ENCODE data around the gene CACNA1B.

CACNA1B gene

DNA sequence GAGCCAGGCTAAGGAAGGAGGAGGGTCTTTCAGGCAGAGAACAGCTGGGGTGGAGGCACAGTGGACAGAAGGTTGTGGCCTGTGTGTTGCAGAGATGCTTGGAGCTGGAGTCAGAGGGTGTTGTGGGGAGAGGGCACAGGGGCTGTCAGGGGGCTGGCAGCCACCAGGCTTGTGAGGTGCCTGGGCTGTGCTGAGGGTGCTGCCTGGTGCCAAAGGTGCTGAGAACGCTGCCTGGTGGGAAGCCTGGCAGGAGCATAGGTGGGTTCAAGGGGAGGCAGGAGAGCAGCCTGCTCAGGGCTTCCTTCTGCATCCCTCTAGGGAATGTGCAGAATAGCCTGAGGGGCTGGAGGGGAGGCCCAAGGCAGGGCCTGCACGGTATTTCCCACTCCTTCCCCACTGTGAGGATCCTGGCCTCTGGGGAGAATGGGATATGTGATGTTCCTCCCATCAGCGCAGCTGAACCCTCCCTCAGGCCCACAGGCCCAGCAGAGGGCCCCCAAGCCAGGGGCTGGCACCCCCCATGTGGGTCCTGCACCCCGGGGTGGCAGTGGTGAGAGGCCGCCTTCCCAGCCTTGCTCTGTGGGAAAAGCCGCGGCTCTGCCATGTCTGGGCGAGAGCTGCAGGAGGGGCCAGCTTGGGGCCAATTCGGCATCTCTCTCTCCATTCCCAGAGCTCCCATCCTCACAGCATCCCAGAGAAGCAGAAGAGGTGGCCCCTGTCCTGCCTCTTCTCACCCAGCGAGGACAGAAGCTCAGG lies 76.3 kb downstream of the CACNA1B start:
- TF ChIP-seq ZFX (IDR thresholded peaks at IDR 0.05; ENCODE audit: borderline replicate concordance), result no peak
- TF ChIP-seq, protein P1, sequence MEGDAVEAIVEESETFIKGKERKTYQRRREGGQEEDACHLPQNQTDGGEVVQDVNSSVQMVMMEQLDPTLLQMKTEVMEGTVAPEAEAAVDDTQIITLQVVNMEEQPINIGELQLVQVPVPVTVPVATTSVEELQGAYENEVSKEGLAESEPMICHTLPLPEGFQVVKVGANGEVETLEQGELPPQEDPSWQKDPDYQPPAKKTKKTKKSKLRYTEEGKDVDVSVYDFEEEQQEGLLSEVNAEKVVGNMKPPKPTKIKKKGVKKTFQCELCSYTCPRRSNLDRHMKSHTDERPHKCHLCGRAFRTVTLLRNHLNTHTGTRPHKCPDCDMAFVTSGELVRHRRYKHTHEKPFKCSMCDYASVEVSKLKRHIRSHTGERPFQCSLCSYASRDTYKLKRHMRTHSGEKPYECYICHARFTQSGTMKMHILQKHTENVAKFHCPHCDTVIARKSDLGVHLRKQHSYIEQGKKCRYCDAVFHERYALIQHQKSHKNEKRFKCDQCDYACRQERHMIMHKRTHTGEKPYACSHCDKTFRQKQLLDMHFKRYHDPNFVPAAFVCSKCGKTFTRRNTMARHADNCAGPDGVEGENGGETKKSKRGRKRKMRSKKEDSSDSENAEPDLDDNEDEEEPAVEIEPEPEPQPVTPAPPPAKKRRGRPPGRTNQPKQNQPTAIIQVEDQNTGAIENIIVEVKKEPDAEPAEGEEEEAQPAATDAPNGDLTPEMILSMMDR (IDR thresholded peaks at IDR 0.05), result no peak
- no peak overlapping the region for H3K27ac ChIP-seq

DNA sequence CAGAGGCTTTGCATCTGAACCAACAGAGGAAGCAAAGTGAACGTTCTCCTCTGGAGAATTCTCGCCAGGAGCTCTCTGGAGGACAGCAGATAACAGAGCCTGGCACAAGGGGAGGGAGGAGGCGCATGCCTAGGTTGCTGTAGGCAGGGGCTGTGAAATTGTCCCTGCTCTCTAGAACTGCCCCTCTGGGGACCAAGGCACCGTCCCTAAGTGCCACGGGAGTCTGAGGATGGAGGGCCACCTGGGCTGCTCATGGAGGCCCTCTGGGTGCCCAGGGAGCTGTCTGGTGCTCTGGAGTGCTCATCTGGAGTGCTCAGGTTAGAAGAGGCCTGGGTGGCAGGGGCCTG lies 77.6 kb downstream of the CACNA1B start:
- no peak for TF ChIP-seq ZFX (IDR thresholded peaks at IDR 0.05; ENCODE audit: borderline replicate concordance)
- no peak overlapping the region for H3K27ac ChIP-seq

DNA sequence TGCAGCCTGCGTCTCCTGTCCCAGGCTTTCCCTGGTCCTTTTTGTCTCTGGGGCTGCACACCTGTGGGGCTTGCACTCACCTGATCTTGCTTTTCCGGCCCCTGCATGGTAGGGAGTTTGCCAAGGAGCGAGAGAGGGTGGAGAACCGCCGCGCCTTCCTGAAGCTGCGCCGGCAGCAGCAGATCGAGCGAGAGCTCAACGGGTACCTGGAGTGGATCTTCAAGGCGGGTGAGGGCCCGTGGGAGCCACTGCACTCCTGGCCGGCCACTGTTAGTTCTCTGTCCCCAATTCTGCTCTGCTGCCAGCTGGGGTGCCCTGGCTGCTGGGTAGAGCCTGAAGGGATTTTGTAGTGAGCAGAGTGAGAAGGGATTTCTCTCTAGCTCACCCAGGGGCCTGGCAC lies 78.0 kb downstream of the CACNA1B start:
- TF ChIP-seq ZFX (IDR thresholded peaks at IDR 0.05; ENCODE audit: borderline replicate concordance), result no peak
- TF ChIP-seq, protein P1 (IDR thresholded peaks at IDR 0.05), result no peak
- H3K27ac ChIP-seq, result no peak overlapping the region

DNA sequence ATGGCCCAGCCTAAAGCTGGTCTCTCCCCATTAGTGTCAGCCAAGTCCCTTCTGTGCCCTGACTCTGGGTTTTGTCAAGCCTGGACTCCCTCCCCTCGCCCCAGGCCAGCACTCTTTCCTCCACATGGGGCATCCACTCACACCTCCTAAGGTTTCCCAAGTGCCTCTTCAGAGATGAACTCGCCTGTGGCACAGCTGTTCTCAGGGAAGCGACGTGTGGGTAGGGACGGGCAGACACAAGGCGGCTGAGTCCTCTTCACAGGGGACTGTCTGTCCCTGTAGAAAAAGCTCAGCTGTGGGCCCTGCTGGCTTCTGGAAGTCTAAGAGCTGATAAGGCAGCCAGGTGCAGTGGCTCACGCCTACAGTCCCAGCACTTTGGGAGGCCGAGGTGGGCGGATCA lies 78.5 kb downstream of the CACNA1B start:
- no peak for TF ChIP-seq ZFX (IDR thresholded peaks at IDR 0.05; ENCODE audit: borderline replicate concordance)
- TF ChIP-seq, protein P1 (IDR thresholded peaks at IDR 0.05), result no peak
- H3K27ac ChIP-seq, result no peak overlapping the region

DNA sequence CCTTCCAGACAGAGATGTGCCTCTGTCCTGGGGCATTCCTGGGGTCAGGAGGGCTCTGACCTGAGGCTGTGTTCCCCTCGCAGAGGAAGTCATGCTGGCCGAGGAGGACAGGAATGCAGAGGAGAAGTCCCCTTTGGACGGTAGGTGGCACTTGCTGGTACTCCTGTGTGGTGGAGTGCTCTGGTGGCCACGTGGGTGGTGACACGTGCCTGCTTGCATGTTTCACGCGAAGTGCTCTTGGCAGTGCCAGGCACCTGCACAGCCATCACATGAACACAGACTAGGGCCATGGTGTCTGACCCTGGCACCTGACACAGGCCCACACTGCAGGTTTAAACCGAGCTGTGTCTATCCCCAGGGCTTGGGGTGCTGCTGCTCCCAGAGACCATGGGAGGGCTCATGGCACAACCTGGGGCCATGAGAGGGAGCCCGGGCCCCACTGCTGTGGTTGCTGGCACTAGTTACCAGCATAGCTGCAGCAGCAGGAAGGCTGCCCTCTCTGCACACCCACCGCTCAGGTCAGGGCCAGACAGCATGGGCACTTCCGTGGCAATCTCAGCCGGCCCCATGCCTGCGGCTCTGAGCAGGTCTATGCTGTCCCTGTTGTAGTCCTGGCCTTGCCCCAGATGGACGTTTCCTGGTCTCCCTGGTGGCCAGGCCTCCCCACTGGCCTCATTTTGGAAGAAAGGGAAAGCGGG lies 79.3 kb downstream of the CACNA1B start:
- no peak overlapping the region for H3K27ac ChIP-seq
- no peak for TF ChIP-seq ZFX (IDR thresholded peaks at IDR 0.05; ENCODE audit: borderline replicate concordance)
- TF ChIP-seq, protein P1 (IDR thresholded peaks at IDR 0.05), result no peak

DNA sequence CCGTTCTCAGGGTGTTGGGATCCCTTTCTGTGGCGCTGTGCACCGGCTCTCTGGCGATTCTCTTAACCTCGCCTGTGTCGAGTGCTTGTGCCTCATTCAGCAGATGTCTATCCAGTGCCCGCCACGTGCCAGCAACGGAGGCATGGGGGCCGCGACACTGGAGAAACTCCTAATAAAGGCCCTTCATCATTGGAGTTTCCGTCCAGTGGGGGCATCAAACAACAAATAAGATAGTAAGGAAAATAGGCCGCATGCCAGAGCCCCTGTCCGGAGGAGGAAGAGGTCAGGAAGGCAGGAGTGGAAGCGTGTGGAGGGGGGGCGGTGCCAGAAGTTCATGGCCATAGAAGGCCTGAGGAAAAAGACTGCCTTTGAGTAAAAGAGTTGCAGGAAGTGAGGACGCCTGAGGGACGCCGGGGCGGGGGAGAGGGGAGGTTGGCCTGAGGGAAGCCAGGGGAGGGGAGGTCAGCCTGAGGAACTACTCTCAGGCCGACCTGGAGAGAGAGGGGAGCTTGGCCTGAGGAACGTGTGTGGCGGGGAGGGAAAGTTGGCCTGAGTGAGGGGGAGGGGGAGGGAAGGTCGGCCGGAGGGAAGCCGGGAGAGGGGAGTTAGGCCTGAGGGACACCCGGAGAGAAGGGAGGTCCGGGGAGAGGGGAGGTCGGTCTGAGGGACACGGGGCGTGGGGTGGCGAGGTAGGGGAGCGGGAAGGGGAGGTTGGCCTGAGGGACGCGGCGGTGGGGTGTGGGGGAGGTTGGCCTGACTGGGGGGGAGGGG lies 82.2 kb downstream of the CACNA1B start:
- no peak overlapping the region for H3K27ac ChIP-seq
- TF ChIP-seq, protein P1 (IDR thresholded peaks at IDR 0.05), result no peak
- no peak for TF ChIP-seq ZFX (IDR thresholded peaks at IDR 0.05; ENCODE audit: borderline replicate concordance)

DNA sequence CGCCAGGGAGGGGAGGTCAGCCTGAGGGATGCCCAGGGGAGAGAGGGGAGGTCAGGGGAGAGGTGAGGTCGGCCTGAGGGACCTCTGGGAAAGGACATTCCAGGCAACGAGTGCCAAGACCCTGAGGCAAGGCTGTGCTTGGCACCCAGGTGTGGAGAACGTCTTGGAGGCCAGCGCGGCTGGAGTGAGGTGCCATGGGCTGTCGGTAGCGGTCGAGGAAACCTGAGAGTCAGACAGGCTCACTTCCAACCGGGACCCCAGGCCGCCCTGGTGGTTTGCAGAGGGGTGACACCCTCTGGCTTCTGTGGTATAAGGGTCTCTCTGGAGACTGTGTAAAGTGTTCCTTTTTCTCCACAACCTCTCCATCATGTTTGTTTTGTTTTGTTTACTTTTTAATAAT lies 82.9 kb downstream of the CACNA1B start:
- no peak for TF ChIP-seq ZFX (IDR thresholded peaks at IDR 0.05; ENCODE audit: borderline replicate concordance)
- TF ChIP-seq, protein P1 (IDR thresholded peaks at IDR 0.05), result no peak
- H3K27ac ChIP-seq, result no peak overlapping the region
